ENCODE data around the gene TRMT44.
"Not testable (repeated sequence)": the region's sequence is repeated elsewhere in the genome, so short reads cannot be mapped to it uniquely, and the experiment has no call there.

Gene TRMT44

DNA sequence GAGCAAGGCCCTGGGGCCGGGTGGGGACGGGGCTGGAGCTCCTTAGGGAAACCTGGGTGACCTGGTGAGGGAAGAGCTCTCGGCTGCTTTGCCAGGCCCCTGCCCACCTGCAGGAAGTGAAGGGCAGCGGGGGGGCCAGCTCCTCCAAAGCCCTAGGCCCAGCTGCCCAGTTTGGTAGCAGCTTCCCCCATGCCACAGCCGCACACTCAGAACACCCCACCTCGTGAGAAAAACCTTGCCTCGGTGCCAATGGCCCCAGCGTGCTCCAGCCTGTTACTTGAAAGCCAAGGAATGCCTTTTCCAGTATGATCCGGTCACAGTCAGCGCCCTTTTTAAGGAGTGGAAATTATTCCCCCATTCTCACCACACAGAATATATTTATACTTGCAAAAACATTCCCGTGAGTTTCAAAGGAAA lies 38.4 kb upstream of the TRMT44 start:
- H3K9me3 Mint-ChIP-seq = no peaks in the 10 kb centered on the region

DNA sequence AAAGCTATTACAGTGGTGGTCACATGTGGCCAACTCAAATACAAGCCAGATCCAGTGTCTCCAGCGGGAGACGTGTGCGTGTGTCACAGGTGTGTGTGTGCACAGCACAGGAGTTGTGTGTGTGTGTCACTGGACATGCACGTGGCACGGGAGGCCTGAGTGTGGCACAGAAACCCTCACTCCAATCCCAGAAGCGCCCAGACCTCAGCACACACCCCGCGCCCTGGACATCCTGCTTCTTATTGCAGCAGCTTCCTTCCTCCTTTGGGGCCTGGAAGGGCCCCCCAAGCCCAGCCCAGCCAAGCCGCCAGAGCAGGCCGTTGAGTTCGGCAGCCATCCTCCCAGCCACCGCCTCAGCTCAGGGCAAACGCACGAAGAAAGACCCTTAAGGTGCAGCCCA lies 37.9 kb upstream of the TRMT44 start:
- Mint-ChIP-seq H3K9me3 (no peaks in the 10 kb centered on the region), H3K4me1 (no peaks in the 10 kb centered on the region), H3K27ac (peak overlapping the region in 1 of 2 donors; percentile 35), H3K4me3 (no peak overlapping the region), H3K27me3 (no peaks in the 10 kb centered on the region)
- DNase-seq = no peak
- ATAC-seq = no peak

More for the DNA sequence above, 38.4 kb upstream of the TRMT44 start:
- no peaks in the 10 kb centered on the region for H3K4me1 Mint-ChIP-seq
- DNase-seq (no peak), ATAC-seq (no peak)
- H3K4me3 Mint-ChIP-seq = no peak overlapping the region
- no peaks in the 10 kb centered on the region for H3K27me3 Mint-ChIP-seq
- no peak overlapping the region for H3K27ac Mint-ChIP-seq

DNA sequence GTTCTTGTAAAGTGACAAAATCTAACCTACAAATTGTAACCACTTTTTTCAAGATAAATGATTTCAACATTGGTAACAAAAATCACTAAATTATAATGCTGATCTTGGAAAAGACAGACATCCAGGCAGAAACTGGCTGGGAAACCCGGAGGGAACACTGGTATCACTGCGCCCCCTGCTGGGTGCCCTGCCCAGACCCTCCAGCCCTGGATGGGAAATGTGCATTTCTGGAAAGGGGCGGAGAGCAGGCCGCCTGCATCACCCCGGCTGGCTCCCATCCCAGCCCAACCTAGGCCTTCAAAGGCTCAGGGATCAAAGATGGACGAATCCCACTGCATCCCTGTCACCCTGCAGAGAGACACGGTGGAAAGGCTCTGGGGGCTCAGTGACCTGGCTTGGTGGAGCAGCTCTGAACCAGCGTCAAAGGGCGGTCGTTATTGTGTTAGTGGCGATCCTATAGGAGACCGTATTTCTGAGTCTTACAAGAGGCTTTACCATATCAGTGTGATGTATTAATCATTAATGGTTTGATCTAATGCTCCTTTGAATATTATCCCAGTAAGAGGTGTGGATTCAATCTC lies 37.3 kb upstream of the TRMT44 start:
- H3K4me3 Mint-ChIP-seq = no peak overlapping the region
- peak in 1 of 2 donors; percentile 16 for DNase-seq
- no peak overlapping the region for H3K27ac Mint-ChIP-seq
- no peaks in the 10 kb centered on the region for H3K4me1 Mint-ChIP-seq
- peak; percentile 56 for ATAC-seq
- H3K9me3 Mint-ChIP-seq = no peaks in the 10 kb centered on the region
- H3K27me3 Mint-ChIP-seq = no peaks in the 10 kb centered on the region

- no peaks in the 10 kb centered on the region for H3K27me3 Mint-ChIP-seq
- no peak overlapping the region for H3K4me3 Mint-ChIP-seq
- no peaks in the 10 kb centered on the region for H3K4me1 Mint-ChIP-seq
- no peak overlapping the region for H3K27ac Mint-ChIP-seq
- H3K9me3 Mint-ChIP-seq = no peaks in the 10 kb centered on the region
- no peak for DNase-seq
- no peak for ATAC-seq
Observed at GRCh38 chr4:8403976-8404375, 36.6 kb upstream of the TRMT44 start.

DNA sequence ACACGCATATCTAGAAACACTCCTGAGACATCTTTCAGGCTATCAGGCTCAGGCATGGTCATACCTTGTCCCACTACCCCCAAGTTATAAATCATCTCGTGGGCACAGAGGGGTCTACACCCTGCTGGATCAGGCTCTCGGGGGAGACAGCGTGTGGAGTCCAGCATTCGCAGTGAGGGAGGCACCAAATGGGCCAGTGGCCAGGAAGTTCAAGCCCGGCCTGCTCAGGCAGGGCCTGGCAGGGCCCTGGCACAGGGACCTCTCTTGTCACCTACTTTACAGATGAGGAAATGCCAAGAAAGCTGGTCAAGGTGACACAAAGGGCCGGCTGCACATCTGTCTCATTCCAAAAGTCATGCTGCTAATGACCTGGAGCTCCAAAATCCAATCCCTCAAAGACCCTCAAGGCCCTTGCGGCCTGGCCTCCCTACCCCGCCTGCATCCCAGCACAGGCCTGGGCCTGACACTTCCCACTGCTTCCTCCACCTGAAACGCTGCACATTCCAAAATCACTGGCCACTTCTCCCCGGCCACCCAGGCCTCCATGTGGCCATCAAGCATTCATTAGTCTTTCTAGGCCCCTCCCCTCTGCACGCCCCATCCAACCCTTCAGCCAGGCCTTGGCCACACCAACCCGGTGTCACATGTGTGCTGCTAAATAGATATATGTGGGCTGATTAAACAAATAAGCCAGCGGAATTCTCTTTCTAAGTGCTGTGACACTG lies 35.6 kb upstream of the TRMT44 start:
- no peak overlapping the region for H3K27ac Mint-ChIP-seq
- DNase-seq (no peak), ATAC-seq (no peak)
- H3K27me3 Mint-ChIP-seq = no peaks in the 10 kb centered on the region
- peaks cover 10% of the 10 kb centered on the region for H3K4me1 Mint-ChIP-seq
- H3K9me3 Mint-ChIP-seq = no peaks in the 10 kb centered on the region
- no peak overlapping the region for H3K4me3 Mint-ChIP-seq

- DNase-seq = no peak
- H3K27ac Mint-ChIP-seq = no peak overlapping the region
Observed at GRCh38 chr4:8405516-8405875, 35.1 kb upstream of the TRMT44 start.

DNA sequence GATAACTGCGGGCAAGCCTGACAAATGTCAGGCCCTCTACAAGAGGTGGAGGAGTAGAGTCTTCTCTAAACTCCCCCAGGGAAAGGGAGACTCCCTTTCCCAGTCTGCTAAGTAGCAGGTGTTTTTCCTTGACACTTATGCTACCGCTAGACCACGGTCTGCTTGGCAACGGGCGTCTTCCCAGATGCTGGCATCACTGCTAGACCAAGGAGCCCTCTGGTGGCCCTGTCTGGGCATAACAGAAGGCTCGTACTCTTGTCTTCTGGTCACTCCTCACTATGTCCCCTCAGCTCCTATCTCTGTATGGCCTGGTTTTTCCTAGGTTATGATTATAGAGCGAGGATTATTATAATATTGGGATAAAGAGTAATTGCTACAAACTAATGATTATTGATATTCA lies 33.7 kb upstream of the TRMT44 start:
- H3K27ac Mint-ChIP-seq = not testable (repeated sequence)

More at GRCh38 chr4:8405516-8405875, 35.1 kb upstream of the TRMT44 start:
- Mint-ChIP-seq H3K4me3 (no peak overlapping the region), H3K27me3 (no peaks in the 10 kb centered on the region), H3K9me3 (no peaks in the 10 kb centered on the region), H3K4me1 (peaks cover 10% of the 10 kb centered on the region)
- no peak for ATAC-seq

GRCh38 chr4:8407316-8407715 lies 33.3 kb upstream of the TRMT44 start:
- H3K4me3 Mint-ChIP-seq = no peak overlapping the region
- H3K9me3 Mint-ChIP-seq = no peaks in the 10 kb centered on the region
- DNase-seq (no peak), ATAC-seq (no peak)
- H3K27ac Mint-ChIP-seq = no peak overlapping the region
- H3K4me1 Mint-ChIP-seq = peaks cover 10% of the 10 kb centered on the region
- no peaks in the 10 kb centered on the region for H3K27me3 Mint-ChIP-seq

More for the DNA sequence above, 33.7 kb upstream of the TRMT44 start:
- not testable (repeated sequence) for H3K27me3 Mint-ChIP-seq, H3K9me3 Mint-ChIP-seq, ATAC-seq, H3K4me3 Mint-ChIP-seq, DNase-seq, H3K4me1 Mint-ChIP-seq

- Mint-ChIP-seq H3K27me3 (no peaks in the 10 kb centered on the region), H3K4me1 (peaks cover 10% of the 10 kb centered on the region), H3K9me3 (no peaks in the 10 kb centered on the region), H3K27ac (no peak overlapping the region), H3K4me3 (no peak overlapping the region)
- ATAC-seq (no peak), DNase-seq (no peak)
Observed at GRCh38 chr4:8407756-8408155, 32.8 kb upstream of the TRMT44 start.

GRCh38 chr4:8409264-8410065 lies 31.1 kb upstream of the TRMT44 start:
- no peak overlapping the region for H3K4me3 Mint-ChIP-seq
- no peaks in the 10 kb centered on the region for H3K27me3 Mint-ChIP-seq
- peak; percentile 76 for ATAC-seq
- no peak for DNase-seq
- H3K9me3 Mint-ChIP-seq = no peaks in the 10 kb centered on the region
- peaks cover 18% of the 10 kb centered on the region for H3K4me1 Mint-ChIP-seq
- H3K27ac Mint-ChIP-seq = no peak overlapping the region

GRCh38 chr4:8410066-8410625 lies 30.4 kb upstream of the TRMT44 start:
- Mint-ChIP-seq H3K27me3 (no peaks in the 10 kb centered on the region), H3K4me1 (peaks cover 25% of the 10 kb centered on the region), H3K4me3 (no peak overlapping the region), H3K27ac (no peak overlapping the region), H3K9me3 (no peaks in the 10 kb centered on the region)
- DNase-seq (no peak), ATAC-seq (no peak)

DNA sequence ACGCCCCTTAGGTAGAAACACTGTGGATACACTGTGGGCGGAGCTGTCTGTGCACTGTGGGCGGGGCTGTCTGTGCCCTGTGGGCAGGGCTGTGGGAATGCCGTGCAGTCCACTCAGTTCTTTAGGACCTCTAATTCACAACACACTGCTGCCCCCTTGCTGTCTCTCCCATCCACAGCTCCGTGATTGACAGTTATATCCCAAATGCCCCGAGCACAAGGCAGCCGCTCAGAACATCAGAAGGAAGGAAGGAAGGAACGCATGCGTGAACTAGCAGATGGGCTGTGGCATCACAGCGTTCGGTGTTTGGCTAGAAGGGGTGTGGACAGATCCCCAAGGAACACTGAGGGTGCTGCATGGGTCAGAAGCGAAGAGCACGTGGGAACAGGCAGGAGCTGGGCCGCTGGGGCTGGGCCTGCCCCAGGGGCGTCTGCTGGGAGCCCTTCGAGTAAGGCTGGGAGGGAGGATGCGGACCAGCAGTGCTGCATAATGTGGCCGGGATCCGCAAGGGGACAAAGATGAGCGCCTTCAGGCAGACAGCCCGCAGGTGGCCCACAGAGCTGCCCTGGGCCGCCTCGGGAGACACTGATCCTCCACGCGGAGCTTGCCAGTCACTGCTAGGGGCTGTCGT lies 29.8 kb upstream of the TRMT44 start:
- DNase-seq (no peak), ATAC-seq (no peak)
- H3K27me3 Mint-ChIP-seq = no peaks in the 10 kb centered on the region
- peaks cover 25% of the 10 kb centered on the region for H3K4me1 Mint-ChIP-seq
- H3K9me3 Mint-ChIP-seq = no peaks in the 10 kb centered on the region
- no peak overlapping the region for H3K4me3 Mint-ChIP-seq
- H3K27ac Mint-ChIP-seq = no peak overlapping the region

- H3K27ac Mint-ChIP-seq = no peak overlapping the region
- ATAC-seq = no peak
- H3K4me1 Mint-ChIP-seq = peaks cover 25% of the 10 kb centered on the region
- H3K4me3 Mint-ChIP-seq = no peak overlapping the region
- DNase-seq = no peak
- no peaks in the 10 kb centered on the region for H3K27me3 Mint-ChIP-seq
- H3K9me3 Mint-ChIP-seq = no peaks in the 10 kb centered on the region
Observed at GRCh38 chr4:8411351-8412180, 29.0 kb upstream of the TRMT44 start.

DNA sequence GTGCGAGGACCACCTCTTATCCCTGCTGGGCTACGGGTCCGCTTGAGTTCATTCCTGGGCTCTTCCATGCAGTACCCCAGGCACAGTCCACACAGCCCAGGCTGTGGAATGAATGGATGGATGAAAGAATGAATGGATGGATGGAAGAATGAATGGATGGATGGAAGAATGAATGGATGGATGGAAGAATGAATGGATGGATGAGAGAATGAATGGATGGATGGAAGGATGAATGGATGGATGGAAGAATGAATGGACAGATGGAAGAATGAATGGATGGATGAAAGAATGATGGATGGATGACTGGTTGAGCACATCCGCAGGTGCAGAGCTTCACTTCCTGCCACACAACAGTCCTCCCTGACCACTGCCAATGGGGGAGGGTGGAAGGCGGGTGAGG lies 28.3 kb upstream of the TRMT44 start:
- no peaks in the 10 kb centered on the region for H3K27me3 Mint-ChIP-seq
- no peak for ATAC-seq
- H3K4me3 Mint-ChIP-seq = no peak overlapping the region
- no peaks in the 10 kb centered on the region for H3K9me3 Mint-ChIP-seq
- H3K27ac Mint-ChIP-seq = no peak overlapping the region
- DNase-seq = no peak
- H3K4me1 Mint-ChIP-seq = peaks cover 25% of the 10 kb centered on the region

GRCh38 chr4:8414377-8414776 lies 26.2 kb upstream of the TRMT44 start:
- Mint-ChIP-seq H3K27me3 (no peaks in the 10 kb centered on the region), H3K4me1 (peaks cover 26% of the 10 kb centered on the region), H3K4me3 (no peak overlapping the region), H3K9me3 (no peaks in the 10 kb centered on the region), H3K27ac (peak overlapping the region in 1 of 2 donors; percentile 14)
- DNase-seq = peak; percentile 15 to 58
- peak; percentile 75 for ATAC-seq
